GM12878 (cell line): ENCODE data around the gene DHX34. TPM values are rescaled to one million over a fixed set of nuclear protein-coding genes. Genes with fewer than 3 reads are reported as not detected.

Experiments
- ATAC-seq: fragments of 200-7000 bp; cut with Tn5 transposase; 3 replicates; pipeline ENCODE4 v1.9.1; 2020; ENCODE audit warnings: mild to moderate bottlenecking, moderate library complexity
- BruUV-seq: library from RNA; stranded (reverse); fragments of 400-500 nt; replicated peaks from 2 replicates; lab custom pipeline; 2021; lab: Mats Ljungman, UMichigan
- CTCF ChIA-PET: fragments of 300-600 bp; sonication (Branson Sonifier 250); formaldehyde crosslinking; extraction: SDS; loops from one replicate; lab custom pipeline; 2021; ENCODE audit warnings: inconsistent platforms; lab: Yijun Ruan, JAX
- POLR2A ChIA-PET: fragments of 350-600 bp; formaldehyde crosslinking; extraction: SDS; loops from one replicate; lab custom pipeline; 2021; ENCODE audit warnings: inconsistent platforms; lab: Charles Lee
- RAD21 ChIA-PET: fragments of 300-600 bp; sonication (Branson Sonifier 250); formaldehyde crosslinking; loops from one replicate; lab custom pipeline; 2023; ENCODE audit warnings: antibody characterized with exemption; ENCODE audit not compliant: unreplicated experiment; lab: Charles Lee
- SMC1A ChIA-PET: fragments of 300-600 bp; sonication (Branson Sonifier 250); formaldehyde crosslinking; loops from one replicate; lab custom pipeline; 2023; ENCODE audit not compliant: unreplicated experiment, uncharacterized antibody; lab: Charles Lee
- DNase-seq: peaks from one replicate; pipeline ENCODE4 v3.0.0-alpha.2; 2011; ENCODE audit warnings: low read depth, low spot score
- FAIRE-seq: peaks from 3 replicates; lab custom pipeline; 2011; peaks lifted over from hg19 to GRCh38; lab: Jason Lieb, UNC
- H2AFZ ChIP-seq: 2 replicates; pipeline ENCODE4 v1.6.0; 2011; ENCODE audit warnings: low read depth, low read length, control low read depth; ENCODE audit not compliant: control insufficient read depth
- H3K27ac ChIP-seq: 2 replicates; pipeline ENCODE4 v1.5.1; 2011; ENCODE audit warnings: control low read depth; ENCODE audit not compliant: control insufficient read depth, insufficient read depth
- H3K27me3 ChIP-seq, 2 experiments: replicated peaks in 1 of 2; 2 replicates each; pipeline versions ENCODE4 v1.6.0 to v1.6.1; 2011; ENCODE audit warnings: low read length in 1 of 2; ENCODE audit not compliant: control insufficient read depth in 2 of 2, insufficient read depth in 2 of 2
- H3K36me3 ChIP-seq, 2 experiments: 2 replicates each; pipeline ENCODE4 v1.5.1; 2011; ENCODE audit warnings: low read length in 1 of 2; ENCODE audit not compliant: control insufficient read depth in 2 of 2, insufficient read depth in 2 of 2
- H3K4me1 ChIP-seq: 2 replicates; pipeline ENCODE4 v1.6.1; 2011; ENCODE audit warnings: mild to moderate bottlenecking, low read length, moderate library complexity, mixed read lengths; ENCODE audit not compliant: control insufficient read depth, insufficient read depth
- H3K4me2 ChIP-seq: 2 replicates; pipeline ENCODE4 v1.6.0; 2011; ENCODE audit warnings: control low read depth; ENCODE audit not compliant: control insufficient read depth, insufficient read depth
- H3K4me3 ChIP-seq: fragments of 200-600 bp; sonication (generic); 2 replicates; pipeline ENCODE4 v1.5.1; 2016
- H3K79me2 ChIP-seq: 2 replicates; pipeline ENCODE4 v1.6.0; 2011; ENCODE audit warnings: low read length; ENCODE audit not compliant: control insufficient read depth, insufficient read depth
- H3K9ac ChIP-seq: 2 replicates; pipeline ENCODE4 v1.8.0; 2011; ENCODE audit warnings: low read length, control low read depth, mixed read lengths; ENCODE audit not compliant: control insufficient read depth, insufficient read depth
- H3K9me3 ChIP-seq: replicated peaks from 3 replicates; pipeline ENCODE4 v1.5.1; 2011; ENCODE audit warnings: mild to moderate bottlenecking, low read length; ENCODE audit not compliant: control insufficient read depth, insufficient read depth
- H4K20me1 ChIP-seq: 2 replicates; pipeline ENCODE4 v1.6.0; 2011; ENCODE audit not compliant: control insufficient read depth, insufficient read depth
- BHLHE40 ChIP-seq, 2 experiments: fragments of 450-650 bp in 1 of 2; IDR thresholded peaks; 2 replicates each; pipeline ENCODE4 v1.6.1; 2011 to 2017; ENCODE audit warnings: low read depth in 2 of 2, borderline replicate concordance in 1 of 2, improper control_type of control experiment in 1 of 2, low read length in 1 of 2, mild to moderate bottlenecking in 1 of 2
- BMI1 ChIP-seq: fragments of 450-650 bp; IDR thresholded peaks from 2 replicates; pipeline ENCODE4 v1.6.1; 2016; ENCODE audit warnings: mild to moderate bottlenecking, moderate library complexity, borderline replicate concordance
- CREM ChIP-seq: IDR thresholded peaks from 2 replicates; pipeline ENCODE4 v1.6.1; 2014; ENCODE audit warnings: antibody characterized with exemption, low read depth
- HCFC1 ChIP-seq: fragments of 150-350 bp; IDR thresholded peaks from 2 replicates; pipeline ENCODE4 v1.6.1; 2014; ENCODE audit warnings: low read length
- IRF5 ChIP-seq: fragments of 450-650 bp; IDR thresholded peaks from 2 replicates; pipeline ENCODE4 v1.6.1; 2017; ENCODE audit warnings: borderline replicate concordance
- KDM1A ChIP-seq: fragments of 200-600 bp; sonication (generic); IDR thresholded peaks from 2 replicates; pipeline ENCODE4 v1.6.1; 2016; ENCODE audit warnings: borderline replicate concordance
- MAX ChIP-seq: IDR thresholded peaks from 2 replicates; pipeline ENCODE4 v1.6.1; 2012; ENCODE audit warnings: low read depth, low read length, improper control_type of control experiment
- RB1 ChIP-seq: fragments of 450-650 bp; formaldehyde crosslinking; IDR thresholded peaks from 2 replicates; pipeline ENCODE4 v1.6.1; 2017; ENCODE audit warnings: mild to moderate bottlenecking, borderline replicate concordance
- SMAD5 ChIP-seq: IDR thresholded peaks from 2 replicates; pipeline ENCODE4 v1.6.1; 2016; ENCODE audit warnings: antibody characterized with exemption, low read depth
- ZNF384 ChIP-seq: IDR thresholded peaks from 2 replicates; pipeline ENCODE4 v1.6.1; 2012; ENCODE audit warnings: low read depth, mild to moderate bottlenecking, low read length, improper control_type of control experiment, borderline replicate concordance
- WGBS: methylation state at CpG from one replicate; pipeline ENCODE4 v1.1.6; 2016; ENCODE audit warnings: low lambda C conversion rate; ENCODE audit not compliant: insufficient replicate concordance, insufficient coverage; ENCODE audit errors: missing lambda C conversion rate; 5-methylcytosine and 5-hydroxymethylcytosine counted together
- in situ Hi-C: fragments of 300-500 bp; cut with MboI; formaldehyde crosslinking; loops from 9 replicates; pipeline ENCODE4 v1.14.3; 2018; ENCODE audit warnings: mixed read lengths
- intact Hi-C: fragments of 100-400 bp; cut with micrococcal nuclease; formaldehyde crosslinking; loops from one replicate; pipeline ENCODE4 v1.14.2; 2022; ENCODE audit not compliant: unreplicated experiment
- polyA plus RNA-seq, 11 experiments: library from polyadenylated mRNA; depleted of rRNA in 4 of 11; unstranded in 6 of 11; stranded (reverse) in 5 of 11; fragments of >200 nt; fragmentation: Nextera tagmentation in 4 of 11; fragmentation: Illumina TruSeq in 1 of 11; extraction: Ambion mirVana in 4 of 11; extraction: Trizol in 1 of 11; gene quantifications; 1 replicate in 1 of 11; 2 replicates in 10 of 11; pipeline versions ENCODE4 v1.2.1 to v1.2.3, GENCODE V29; 2011 to 2016; ENCODE audit warnings: inconsistent platforms in 2 of 11, missing spikeins in 2 of 11, low read depth in 1 of 11
- total RNA-seq, 4 experiments: library from RNA; depleted of rRNA in 3 of 4; stranded (reverse); fragments of >200 nt in 3 of 4; fragmentation: Illumina TruSeq in 1 of 4; extraction: Trizol in 1 of 4; gene quantifications; 2 replicates each; pipeline versions ENCODE4 v1.2.1 to v1.2.3, GENCODE V29; 2013 to 2021
- TF ChIP-seq, protein P1 (sequence below), 3 experiments: IDR thresholded peaks in 2 of 3; conservative IDR thresholded peaks in 1 of 3; 2 replicates each; pipeline ENCODE4 v1.5.1; 2011; ENCODE audit warnings: low read depth in 3 of 3, low read length in 3 of 3, mild to moderate bottlenecking in 3 of 3, control low read depth in 2 of 3, moderate library complexity in 2 of 3, inconsistent platforms in 1 of 3, mixed read lengths in 1 of 3; ENCODE audit not compliant: control insufficient read depth in 2 of 3, insufficient read depth in 1 of 3; ENCODE audit errors: extremely low read depth in 1 of 3

Gene DHX34
- total and polyA plus RNA-seq, 10 of the 15 experiments (the other 5 are each of a cell fraction or from before 2014, with no cell fraction given): 0.19 to 16.9 (median 10.5) TPM

DNA sequence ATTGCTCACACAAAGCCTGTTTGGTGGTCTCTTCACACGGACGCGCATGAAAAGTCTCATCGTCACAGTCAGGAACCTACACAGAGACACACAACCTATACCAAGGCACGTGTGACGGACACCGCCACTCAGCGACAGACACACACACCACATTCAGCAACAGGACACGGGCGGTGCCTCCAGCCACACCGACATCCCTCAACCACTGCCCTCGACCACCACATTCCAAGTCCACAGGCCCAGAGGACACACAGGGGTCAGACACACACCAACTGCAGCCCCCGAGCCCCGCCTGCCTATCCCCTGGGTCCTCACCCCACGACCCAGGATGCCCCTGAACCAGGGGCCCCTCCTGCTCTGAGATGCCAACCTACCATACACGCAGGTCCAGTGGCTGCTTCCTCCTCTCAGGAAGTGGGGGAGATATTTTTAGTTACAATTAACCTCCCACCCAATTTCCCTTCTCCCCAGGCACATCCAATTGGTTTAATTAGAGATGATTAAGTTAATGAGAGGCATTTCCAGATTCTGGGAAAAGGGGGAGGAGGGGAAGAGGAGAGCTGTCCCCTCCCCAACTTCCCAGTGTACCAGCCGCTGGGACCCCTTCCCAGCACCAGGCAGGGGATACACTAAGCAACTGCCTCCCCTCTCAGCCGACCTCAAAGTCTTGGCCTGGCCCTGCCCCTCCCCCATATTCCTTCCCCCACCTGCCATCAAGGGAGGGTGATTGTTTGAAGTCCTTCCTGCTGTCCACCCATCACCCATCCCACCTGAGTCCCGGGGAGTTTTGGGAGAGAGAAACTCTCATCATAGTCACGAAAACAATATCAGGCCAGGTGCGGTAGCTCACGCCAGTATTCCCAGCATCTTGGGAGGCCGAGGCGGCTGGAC lies 49.8 kb downstream of the DHX34 start:
- no peak overlapping the region for H3K9ac ChIP-seq
- H3K27ac ChIP-seq: no peak overlapping the region
- H3K4me2 ChIP-seq: no peak overlapping the region
- no peak overlapping the region for H2AFZ ChIP-seq
- no peaks in the 10 kb centered on the region for H3K27me3 ChIP-seq
- ATAC-seq (no peak), FAIRE-seq (no peak), DNase-seq (no peak)
- POLR2A ChIA-PET: no interaction called here
- H3K4me1 ChIP-seq: no peaks in the 10 kb centered on the region
- CTCF ChIA-PET: interaction anchor here (1.6 kb wide), 1 partner anchor 8 kb away, joined by 7 read pairs; no protein-coding TSS in a partner anchor
- H4K20me1 ChIP-seq: no peaks in the 10 kb centered on the region
- no peaks in the 10 kb centered on the region for H3K36me3 ChIP-seq
- H3K4me3 ChIP-seq: no peak overlapping the region
- WGBS: 53% methylated on average over 24 of the region's 24 CpGs
- in situ Hi-C loops (no loop called here), intact Hi-C loops (no loop called here)
- no peak for TF ChIP-seq BHLHE40 (IDR thresholded peaks at IDR 0.05; ENCODE audit: borderline replicate concordance in 1 of 2, low read depth in 2 of 2, low read length in 1 of 2)
- TF ChIP-seq BMI1: no peak
- TF ChIP-seq, protein P1, sequence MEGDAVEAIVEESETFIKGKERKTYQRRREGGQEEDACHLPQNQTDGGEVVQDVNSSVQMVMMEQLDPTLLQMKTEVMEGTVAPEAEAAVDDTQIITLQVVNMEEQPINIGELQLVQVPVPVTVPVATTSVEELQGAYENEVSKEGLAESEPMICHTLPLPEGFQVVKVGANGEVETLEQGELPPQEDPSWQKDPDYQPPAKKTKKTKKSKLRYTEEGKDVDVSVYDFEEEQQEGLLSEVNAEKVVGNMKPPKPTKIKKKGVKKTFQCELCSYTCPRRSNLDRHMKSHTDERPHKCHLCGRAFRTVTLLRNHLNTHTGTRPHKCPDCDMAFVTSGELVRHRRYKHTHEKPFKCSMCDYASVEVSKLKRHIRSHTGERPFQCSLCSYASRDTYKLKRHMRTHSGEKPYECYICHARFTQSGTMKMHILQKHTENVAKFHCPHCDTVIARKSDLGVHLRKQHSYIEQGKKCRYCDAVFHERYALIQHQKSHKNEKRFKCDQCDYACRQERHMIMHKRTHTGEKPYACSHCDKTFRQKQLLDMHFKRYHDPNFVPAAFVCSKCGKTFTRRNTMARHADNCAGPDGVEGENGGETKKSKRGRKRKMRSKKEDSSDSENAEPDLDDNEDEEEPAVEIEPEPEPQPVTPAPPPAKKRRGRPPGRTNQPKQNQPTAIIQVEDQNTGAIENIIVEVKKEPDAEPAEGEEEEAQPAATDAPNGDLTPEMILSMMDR (IDR thresholded peaks at IDR 0.05 in 2 of 3, conservative IDR thresholded peaks at IDR 0.05 in 1 of 3; ENCODE audit: control insufficient read depth in 2 of 3, extremely low read depth in 1 of 3, insufficient read depth in 1 of 3, low read depth in 3 of 3, low read length in 3 of 3): no peak
- TF ChIP-seq IRF5: no peak
- TF ChIP-seq RB1: no peak
- no peak for TF ChIP-seq CREM
- TF ChIP-seq KDM1A: no peak
- no peak for TF ChIP-seq MAX
- TF ChIP-seq SMAD5: no peak
- TF ChIP-seq HCFC1: no peak
- TF ChIP-seq ZNF384: no peak
- TF ChIP-seq, all 136 proteins: peak for 0
- ChIA-PET RAD21 (no interaction called here), SMC1A (no interaction called here)
- BruUV-seq: no TSS peak
- H3K79me2 ChIP-seq: no peaks in the 10 kb centered on the region
- no peaks in the 10 kb centered on the region for H3K9me3 ChIP-seq
